HG02678 (cell line): ENCODE data around the gene PPP2R3A.
"Not testable (repeated sequence)": the region's sequence is repeated elsewhere in the genome, so short reads cannot be mapped to it uniquely, and the experiment has no call there.

ENCODE experiments used
- ATAC-seq: cut with Tn5 transposase; IDR thresholded peaks from one replicate; pipeline ENCODE4 v1.9.1; 2021; ENCODE audit warnings: mild to moderate bottlenecking, moderate library complexity; ENCODE audit not compliant: unreplicated experiment

Gene PPP2R3A

DNA sequence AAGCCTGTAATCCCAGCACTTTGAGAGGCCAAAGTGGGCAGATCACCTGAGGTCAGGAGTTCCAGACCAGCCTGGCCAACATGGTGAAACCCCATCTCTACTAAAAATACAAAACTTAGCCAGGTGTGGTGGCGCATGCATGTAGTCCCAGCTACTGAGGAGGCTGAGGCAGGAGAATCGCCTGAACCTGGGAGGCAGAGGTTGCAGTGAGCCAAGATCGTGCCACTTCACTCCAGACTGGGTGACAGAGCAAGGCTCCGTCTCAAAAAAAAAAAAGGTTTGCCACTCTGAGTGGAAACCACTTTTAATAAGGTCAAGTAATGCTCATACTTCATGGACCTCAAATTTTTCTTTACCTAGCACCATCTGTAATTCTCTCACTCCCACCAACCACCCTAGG is 178.9 kb downstream of the PPP2R3A start:
- not testable (repeated sequence) for ATAC-seq

DNA sequence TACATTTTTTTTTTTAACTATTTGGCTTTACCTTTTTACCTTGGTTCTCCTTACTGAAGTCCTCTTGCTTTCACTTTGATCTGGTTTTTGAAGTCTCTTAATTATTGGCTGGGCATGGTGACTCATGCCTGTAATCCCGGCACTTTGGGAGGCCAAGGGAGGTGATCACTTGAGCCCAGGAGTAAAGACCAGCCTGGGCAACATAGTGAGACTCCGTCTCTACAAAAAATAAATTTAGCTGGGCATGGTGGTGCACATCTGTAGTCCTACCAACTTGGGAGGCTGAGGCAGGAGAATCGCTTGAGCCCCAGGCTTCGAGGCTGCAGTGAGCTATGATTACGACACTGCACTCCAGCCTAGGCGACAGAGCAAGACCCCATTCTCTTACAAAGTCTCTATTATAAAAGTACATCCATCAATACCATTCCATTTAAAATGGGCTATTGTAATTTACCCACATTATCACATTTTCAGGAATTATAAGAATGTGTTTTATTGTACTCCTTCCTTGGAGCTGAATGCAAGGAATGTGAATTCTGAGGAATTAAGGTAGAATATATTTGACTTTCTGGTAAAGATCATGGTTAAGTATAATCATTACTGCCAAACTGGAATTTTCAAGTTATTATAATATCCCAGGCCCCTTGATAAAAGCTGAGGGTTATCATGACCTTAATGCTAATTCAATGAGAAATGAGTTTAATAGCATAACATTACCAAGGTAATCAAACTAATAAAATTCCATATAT is 181.6 kb downstream of the PPP2R3A start:
- ATAC-seq, result no peak

DNA sequence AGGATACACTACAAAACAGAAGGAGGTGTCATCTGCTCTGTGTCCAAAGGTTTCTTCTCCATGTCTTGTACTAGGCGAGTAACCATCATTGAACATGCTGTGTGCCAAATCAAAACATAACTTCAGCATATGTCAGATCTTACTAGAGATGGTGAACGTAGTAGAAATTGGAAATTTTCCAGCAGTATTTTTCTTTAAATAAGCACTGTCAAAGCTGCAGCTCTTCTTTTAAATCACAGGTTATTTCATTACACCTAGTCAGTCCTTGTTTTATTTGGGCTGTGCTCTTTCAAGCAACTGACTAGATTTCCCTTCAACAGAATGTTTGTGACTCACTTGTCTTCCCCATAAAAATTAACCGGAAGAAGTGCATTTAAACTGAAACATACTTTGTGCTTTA is 184.1 kb downstream of the PPP2R3A start:
- no peak for ATAC-seq

DNA sequence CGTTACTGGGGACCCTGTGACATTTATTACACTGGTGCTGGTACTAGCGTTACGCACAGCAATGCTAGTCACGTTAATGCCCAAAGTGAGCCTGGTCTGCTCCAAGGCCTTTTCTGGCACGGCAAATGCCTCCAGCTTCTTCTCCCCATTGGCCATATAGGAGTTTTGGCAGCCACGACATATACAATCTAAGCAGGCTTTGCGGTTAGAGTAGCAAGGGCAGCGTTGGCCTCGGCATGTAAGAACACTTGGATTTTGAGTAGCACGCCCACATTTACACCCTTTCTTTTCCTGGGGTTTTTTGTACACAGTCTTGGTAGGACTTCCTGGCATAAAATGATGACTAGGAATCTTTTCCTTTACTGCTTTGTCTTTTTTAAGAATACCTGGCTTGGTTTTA is 185.7 kb downstream of the PPP2R3A start:
- no peak for ATAC-seq

DNA sequence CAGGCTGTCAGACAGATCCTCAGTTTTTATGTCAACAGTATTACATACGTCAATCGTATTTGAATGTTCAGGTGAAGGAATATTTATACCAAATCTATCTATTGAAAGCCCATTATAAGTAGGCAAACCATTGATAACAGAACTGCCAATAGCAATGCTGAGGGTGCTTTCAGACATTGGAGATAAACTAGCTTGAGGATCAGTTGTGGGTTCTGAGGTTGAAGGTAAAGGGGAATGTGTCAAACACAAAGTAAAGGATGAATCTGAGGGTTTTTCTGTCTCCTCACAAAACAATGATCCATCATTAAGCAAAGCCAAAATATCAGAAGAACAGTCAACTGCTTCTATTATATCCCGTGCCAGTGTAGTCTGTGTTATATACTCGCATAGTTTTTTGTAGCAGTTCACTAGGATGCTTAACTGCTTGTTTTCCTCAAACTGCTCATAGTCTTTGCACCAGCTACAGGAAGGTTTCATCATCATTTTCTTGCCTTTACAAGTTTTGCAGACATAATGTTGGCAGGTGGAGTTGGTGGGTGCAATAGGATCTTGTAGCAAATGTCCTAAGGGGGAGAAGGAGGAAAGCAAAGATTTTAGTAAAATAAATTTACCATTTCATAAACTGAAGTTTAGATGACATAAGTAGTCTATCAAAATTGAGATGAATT is 186.8 kb downstream of the PPP2R3A start:
- no peak for ATAC-seq

DNA sequence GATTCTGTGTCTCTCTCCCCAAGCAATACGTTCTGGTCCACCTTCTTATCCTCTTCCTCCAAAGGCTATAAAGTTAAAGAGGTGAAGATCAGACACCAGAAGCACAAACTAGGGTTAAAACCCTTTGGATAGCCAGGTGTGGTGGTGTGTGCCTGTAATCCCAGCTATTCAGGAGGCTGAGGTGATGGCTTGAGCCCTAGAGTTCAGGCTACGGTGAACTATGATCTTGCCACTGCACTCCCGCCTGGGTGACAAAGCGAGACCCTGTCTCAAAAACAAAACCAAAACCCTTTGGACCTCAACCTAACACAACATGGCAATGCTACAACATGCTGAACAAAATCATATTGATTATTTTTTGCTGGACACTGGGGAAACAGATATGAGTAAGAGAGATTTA is 187.4 kb downstream of the PPP2R3A start:
- ATAC-seq, result no peak

DNA sequence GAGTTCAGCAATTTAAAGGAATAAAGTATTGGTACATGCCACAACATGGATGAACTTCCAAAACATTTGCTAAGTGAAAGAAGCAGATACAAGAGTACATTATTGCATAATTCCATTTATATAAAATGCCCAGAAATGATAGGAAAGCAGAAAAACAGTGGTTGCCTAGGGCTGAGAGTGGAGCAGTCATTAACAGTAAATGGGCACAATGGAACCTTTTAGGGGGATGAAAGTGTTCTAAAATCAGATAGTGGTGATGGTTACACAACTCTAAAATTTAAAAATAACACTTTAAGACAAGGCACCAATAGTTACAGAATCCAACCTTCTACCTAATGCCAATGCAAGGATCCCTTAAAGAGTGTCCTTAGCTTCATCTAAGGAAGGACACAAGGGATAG is 196.0 kb downstream of the PPP2R3A start:
- ATAC-seq, result no peak

DNA sequence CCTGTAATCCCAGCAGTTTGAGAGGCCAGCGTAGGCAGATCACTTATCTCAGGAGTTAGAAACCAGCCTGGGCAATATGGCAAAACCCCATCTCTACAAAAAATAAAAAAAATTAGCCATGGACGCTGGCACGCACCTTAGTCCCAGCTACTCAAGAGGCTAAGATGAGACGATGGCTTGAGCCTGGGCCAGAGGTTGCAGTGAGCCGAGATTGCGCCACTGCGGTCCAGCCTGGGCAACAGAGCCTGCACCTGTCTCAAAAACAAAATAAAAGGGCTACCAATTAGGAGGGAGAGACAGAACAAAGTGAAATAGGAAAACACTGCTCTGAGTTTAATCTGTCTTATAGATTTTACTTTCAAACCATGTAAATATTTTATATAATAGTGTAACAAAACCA is 196.8 kb downstream of the PPP2R3A start:
- no peak for ATAC-seq

DNA sequence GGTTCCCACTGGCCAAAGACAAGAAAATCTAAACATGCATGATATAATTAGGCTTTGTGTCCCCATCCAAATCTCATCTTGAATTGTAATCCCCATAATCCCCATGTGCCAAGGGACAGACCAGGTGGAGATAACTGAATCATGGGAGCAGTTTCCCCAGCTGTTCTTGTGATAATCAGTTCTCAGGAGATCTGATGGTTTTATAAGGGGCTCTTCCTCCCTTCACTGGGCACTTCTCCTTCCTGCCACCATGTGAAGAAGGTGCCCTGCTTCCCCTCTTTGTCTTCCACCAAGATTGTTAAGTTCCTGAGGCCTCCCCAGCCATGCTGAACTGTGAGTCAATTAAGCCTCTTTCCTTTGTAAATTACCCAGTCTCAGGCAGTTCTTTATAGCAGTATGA is 198.1 kb downstream of the PPP2R3A start:
- not testable (repeated sequence) for ATAC-seq

DNA sequence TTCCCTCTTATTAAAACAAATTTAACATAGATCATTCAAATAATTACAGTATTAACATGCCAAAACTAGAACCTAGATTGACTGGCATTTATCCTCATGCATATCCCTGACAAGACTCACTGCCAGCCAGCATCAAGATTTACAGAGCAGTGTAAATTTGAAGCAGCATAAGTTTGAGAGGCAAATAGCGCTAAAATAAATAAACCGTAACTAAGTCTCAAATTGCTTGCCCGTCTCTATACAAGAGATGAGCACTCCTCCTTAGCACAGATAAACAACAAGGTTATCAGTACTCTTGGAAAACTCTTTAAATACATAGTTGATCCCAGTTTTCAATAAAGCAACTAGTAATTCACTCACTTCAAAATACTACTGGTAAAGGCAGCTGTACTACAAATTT is 201.0 kb downstream of the PPP2R3A start:
- ATAC-seq, result no peak

DNA sequence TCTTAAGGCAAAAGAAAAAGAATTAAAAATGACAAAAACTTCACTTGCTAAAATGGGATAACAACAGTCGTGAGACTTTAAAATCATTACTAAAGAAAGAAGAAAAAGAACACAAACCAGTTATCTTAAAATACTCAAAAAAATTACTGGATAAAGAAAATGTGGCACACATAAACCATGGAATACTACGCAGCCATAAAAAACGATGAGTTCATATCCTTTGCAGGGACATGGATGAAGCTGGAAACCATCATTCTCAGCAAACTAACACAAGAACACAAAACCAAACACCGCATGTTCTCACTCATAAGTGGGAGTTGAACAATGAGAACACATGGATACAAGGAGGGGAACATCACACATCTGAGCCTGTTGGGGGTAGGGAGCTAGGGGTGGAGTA is 202.7 kb downstream of the PPP2R3A start:
- not testable (repeated sequence) for ATAC-seq

DNA sequence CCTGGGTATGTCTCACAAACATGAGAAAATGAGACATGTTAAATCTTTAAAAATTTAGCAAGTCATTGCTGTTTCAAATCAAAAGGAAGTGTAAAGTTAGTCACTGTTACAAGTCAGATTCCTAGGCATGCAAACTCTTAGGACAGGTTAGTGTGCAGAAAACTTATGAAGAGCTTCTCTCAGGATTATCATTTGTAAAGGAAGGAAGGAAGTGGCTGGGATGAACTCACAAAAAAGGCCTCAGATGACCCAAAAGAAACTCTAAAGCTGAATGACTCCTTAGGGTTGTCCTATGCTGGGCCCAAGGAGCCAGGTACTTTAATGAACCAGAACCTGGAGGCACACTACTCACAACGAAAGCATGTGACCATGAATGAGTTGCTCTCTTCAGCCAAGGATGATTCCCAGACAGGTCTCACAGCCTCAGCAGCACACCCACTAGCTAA is 205.6 kb downstream of the PPP2R3A start:
- no peak for ATAC-seq

DNA sequence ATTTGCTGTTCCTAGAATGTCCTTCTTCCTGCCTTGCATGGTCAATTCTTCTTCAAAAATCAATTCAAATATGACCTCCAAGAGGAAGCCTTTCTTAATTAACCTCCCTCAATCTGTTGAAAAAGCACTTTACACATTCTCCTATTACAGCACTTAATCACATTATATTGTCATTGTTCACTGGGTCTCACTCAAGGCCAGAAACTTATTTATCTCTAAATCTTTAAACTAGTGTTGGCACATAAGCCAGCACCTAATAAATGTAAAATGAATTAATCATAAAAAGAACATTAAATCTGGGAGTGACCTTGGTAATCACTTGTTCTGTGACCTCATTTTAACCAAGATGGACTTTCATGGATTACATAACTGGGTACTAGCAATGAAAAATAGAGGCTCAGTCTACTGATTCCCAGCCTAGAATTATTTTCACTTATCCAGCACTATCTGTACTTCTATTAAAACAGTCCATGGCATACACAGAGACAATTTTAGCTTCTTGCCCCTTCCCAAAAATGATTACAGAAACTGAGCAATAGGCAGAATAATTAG is 208.5 kb downstream of the PPP2R3A start:
- ATAC-seq, result no peak

DNA sequence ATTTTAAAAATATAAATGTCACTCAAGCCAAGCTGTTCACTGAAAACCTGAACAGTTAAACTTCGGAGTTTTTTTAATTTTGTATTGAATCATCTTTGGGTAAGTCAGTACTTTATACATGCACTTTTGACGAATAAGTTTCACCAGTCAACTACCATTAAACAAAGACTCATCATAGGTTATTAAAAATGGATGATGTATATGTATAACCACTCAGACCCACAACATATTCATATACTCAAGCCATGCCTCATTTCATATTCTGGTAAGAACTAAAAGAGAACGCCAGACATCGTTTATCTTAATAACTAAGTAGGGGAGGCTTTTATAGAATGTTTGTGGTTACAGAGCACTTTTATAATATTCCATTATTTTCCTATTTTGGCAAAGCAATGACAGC is 212.3 kb downstream of the PPP2R3A start:
- no peak for ATAC-seq

DNA sequence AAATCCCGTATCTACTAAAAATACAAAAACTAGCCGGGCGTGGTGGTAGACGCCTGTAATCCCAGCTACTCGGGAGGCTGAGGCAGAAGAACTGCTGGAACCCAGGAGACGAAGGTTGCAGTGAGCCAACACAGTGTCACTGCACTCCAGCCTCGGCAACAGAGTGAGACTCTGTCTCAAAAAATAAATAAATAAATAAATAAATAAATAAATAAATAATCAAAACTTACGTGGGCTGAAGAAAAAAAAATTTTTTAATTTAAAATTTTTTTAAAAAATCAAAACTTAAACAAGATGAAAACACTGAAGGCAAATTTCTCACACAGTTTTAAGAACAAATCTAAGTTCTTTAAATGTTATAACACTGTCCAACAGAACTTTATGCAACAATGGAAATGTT is 216.2 kb downstream of the PPP2R3A start:
- ATAC-seq, result no peak

DNA sequence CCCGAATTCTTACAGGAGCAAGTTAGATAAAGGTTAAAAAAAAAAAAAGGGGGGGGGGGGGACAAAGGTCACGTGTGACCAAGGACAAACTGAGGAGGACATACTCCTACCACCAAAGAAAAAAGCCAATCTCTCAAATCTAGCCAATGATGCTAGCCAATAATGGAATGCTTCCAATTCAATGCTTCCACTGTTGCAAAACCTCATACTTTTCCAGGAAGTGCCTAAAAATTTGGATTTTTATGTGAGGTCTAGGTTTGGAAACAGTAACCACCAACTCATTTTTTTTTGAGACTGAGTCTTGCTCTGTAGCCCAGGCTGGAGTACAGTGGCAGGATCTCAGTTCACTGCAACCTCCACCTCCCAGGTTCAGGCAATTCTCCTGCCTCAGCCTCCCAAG is 219.2 kb downstream of the PPP2R3A start:
- no peak for ATAC-seq

DNA sequence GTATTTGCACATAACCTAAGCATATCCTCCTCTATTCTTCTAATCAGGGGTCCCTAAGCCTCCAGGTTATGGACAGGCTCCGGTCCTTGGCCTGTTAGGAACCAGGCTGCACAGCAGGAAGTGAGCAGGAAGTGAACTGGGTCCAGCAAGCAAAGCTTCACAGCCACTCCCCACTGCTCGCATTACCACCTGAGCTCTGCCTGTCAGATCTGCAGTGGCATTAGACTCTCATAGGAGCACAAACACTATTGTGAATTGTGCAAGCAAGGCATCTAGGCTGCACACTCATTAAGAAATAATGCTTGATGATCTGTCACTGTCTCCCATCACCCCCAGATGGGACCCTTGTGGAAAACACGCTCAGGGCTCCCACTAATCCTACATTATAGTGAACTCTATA is 220.8 kb downstream of the PPP2R3A start:
- ATAC-seq, result no peak

DNA sequence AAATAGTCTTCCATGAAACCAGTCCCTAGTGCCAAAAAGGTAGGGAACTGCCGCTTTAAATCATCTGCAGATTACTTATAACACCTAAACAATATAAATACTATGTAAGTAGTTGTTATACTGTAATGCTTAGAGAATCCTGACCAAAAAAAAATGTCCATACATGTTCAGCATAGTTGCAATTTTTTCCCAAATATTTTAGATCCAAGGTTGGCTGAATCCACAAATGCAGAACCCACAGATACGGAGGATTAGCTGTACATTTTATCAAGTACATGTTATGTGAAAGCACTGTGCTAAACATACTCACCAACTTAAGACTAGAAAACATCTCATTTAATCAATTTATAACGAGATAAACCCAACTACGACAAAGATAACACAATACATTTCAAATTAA is 221.3 kb downstream of the PPP2R3A start:
- ATAC-seq, result no peak

DNA sequence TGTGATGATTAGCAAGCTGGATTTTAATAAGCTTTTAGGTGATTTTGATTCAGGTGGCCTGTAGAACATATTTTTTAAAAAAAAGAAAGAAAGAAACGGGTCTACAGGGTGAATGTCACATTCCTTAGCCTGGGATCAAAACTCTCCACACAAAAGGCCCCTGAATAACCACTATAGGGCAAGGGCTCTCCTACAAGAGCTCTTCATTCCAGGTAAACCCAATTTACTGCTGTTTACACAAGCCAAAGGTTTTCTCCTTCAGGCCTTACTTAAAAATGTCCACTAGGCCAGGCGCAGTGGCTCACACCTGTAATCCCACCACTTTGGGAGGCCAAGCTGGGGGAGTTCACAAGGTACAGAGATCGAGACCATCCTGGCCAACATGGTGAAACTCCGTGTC is 222.3 kb downstream of the PPP2R3A start:
- no peak for ATAC-seq

DNA sequence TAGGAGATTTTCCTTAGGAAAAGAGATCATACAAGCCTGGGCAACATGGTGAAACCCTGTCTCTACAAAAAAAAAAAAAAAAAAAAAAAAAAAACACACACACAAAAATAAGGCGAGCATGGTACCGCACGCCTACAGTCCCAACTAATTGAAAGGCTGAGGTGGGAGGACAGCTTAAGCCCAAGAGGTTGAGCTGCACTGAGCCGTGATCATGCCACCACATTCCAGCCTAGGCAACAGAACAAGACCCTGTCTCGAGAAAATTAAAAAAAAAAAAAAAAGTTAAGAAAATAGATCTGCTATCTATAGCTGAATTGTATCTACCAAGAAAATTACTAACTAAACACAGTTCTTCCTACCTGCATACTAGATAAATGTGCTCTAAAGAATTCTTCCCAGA is 223.5 kb downstream of the PPP2R3A start:
- no peak for ATAC-seq

DNA sequence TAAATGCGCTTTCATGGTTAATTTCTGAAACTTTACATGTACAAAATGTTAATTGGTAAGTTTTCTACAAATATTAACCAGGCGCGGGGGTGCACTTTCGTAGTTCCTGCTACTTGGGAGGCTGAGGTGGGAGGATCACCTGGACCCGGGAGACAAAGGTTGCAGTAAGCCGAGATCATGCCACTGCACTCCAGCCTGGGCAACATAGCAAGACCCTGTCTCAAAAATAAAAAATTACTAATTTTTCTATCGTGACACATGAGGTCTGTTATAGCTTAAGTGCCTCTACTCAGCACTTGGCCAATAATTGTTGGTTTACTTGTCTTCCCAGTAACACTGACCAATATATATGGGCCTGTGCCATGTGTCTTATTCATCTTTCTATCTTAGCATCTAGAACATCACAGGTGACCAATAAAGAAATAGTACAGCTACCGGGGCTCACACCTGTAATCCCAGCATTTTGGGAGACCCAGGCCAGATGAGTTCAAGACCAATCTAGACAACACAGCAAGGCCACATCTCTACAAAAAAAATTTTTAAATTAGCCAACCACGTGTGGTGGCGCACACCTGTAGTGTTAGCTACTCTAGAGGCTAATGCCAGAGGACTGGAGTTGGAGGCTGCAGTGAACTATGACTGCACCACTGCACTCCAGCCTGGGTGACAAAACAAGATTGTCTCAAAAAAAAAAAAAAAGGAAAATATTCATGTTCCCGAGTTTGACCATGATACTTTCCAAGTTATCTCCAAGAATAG is 224.5 kb downstream of the PPP2R3A start:
- no peak for ATAC-seq

DNA sequence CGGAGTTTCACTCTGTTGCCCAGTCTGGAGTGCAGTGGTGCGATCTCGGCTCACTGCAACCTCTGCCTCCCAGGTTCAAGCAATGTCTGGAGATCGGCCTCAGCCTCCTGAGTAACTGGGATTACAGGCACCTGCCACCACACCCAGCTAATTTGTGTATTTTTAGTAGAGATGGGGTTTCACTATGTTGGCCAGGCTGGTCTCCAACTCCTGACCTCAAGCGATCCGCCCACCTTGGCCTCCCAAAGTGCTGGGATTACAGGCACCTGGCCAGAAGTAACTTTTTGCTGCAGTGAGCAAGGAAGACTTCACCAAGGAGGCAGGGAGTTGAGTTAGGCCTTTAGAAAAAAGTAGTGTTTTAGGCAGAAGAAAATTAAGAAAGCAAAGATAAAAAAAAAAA is 226.7 kb downstream of the PPP2R3A start:
- ATAC-seq, result not testable (repeated sequence)
